ENCODE measurements around the gene PHACTR2.

Gene PHACTR2

GRCh38 chr6:143810745-143811144 is 133.0 kb downstream of the PHACTR2 start:
- H4K20me1 ChIP-seq (ENCODE audit: insufficient read depth, low read length) = no peaks in the 10 kb centered on the region
- H3K27me3 ChIP-seq (replicated peaks; ENCODE audit: insufficient read depth, low read length) = no peaks in the 10 kb centered on the region
- no peaks in the 10 kb centered on the region for H3K9me2 ChIP-seq (replicated peaks; ENCODE audit: insufficient read depth, low read length)
- H3K27ac ChIP-seq (ENCODE audit: low read length) = no peak overlapping the region
- H3K9me3 ChIP-seq (replicated peaks; ENCODE audit: insufficient read depth, low read length) = no peaks in the 10 kb centered on the region
- no peak for TF ChIP-seq EZH2 (optimal IDR thresholded peaks at IDR 0.05; ENCODE audit: low read depth, low read length)
- no peak for TF ChIP-seq EZH2phosphoT487 (IDR thresholded peaks at IDR 0.05; ENCODE audit: low read length)
- TF ChIP-seq CTCF (IDR thresholded peaks at IDR 0.05; ENCODE audit: low read length) = no peak
- H3K79me2 ChIP-seq (ENCODE audit: low read length) = no peaks in the 10 kb centered on the region
- no peaks in the 10 kb centered on the region for H3K4me1 ChIP-seq (ENCODE audit: low read length)
- H3K4me3 ChIP-seq (ENCODE audit: low read length) = no peak overlapping the region
- no peak overlapping the region for H3K9ac ChIP-seq (ENCODE audit: low read length)
- no peak overlapping the region for H3K4me2 ChIP-seq (ENCODE audit: low read depth, low read length)
- no peaks in the 10 kb centered on the region for H3F3A ChIP-seq (ENCODE audit: insufficient read depth, low read length)
- no peaks in the 10 kb centered on the region for H3K36me3 ChIP-seq (replicated peaks; ENCODE audit: insufficient read depth, low read length)
- H2AFZ ChIP-seq (ENCODE audit: low read length) = no peak overlapping the region
- DNase-seq = no peak

- Histone ChIP-seq H3K27me3 (replicated peaks; ENCODE audit: insufficient read depth, low read length) (no peaks in the 10 kb centered on the region), H4K20me1 (ENCODE audit: insufficient read depth, low read length) (no peaks in the 10 kb centered on the region), H3K9ac (ENCODE audit: low read length) (no peak overlapping the region), H3K4me3 (ENCODE audit: low read length) (no peak overlapping the region), H3F3A (ENCODE audit: insufficient read depth, low read length) (no peaks in the 10 kb centered on the region), H2AFZ (ENCODE audit: low read length) (no peak overlapping the region), H3K27ac (ENCODE audit: low read length) (no peak overlapping the region), H3K4me2 (ENCODE audit: low read depth, low read length) (no peak overlapping the region), H3K4me1 (ENCODE audit: low read length) (no peaks in the 10 kb centered on the region), H3K9me3 (replicated peaks; ENCODE audit: insufficient read depth, low read length) (no peaks in the 10 kb centered on the region), H3K79me2 (ENCODE audit: low read length) (no peaks in the 10 kb centered on the region), H3K36me3 (replicated peaks; ENCODE audit: insufficient read depth, low read length) (no peaks in the 10 kb centered on the region), H3K9me2 (replicated peaks; ENCODE audit: insufficient read depth, low read length) (no peaks in the 10 kb centered on the region)
- no peak for DNase-seq
- TF ChIP-seq CTCF (IDR thresholded peaks at IDR 0.05; ENCODE audit: low read length) = no peak
- TF ChIP-seq EZH2phosphoT487 (IDR thresholded peaks at IDR 0.05; ENCODE audit: low read length) = no peak
- TF ChIP-seq EZH2 (optimal IDR thresholded peaks at IDR 0.05; ENCODE audit: low read depth, low read length) = no peak
Observed at GRCh38 chr6:143811501-143812157, 133.9 kb downstream of the PHACTR2 start.

GRCh38 chr6:143817621-143818020 is 139.9 kb downstream of the PHACTR2 start:
- Histone ChIP-seq H3K27me3 (replicated peaks; ENCODE audit: insufficient read depth, low read length) (no peaks in the 10 kb centered on the region), H3K36me3 (replicated peaks; ENCODE audit: insufficient read depth, low read length) (no peaks in the 10 kb centered on the region), H3K79me2 (ENCODE audit: low read length) (no peaks in the 10 kb centered on the region), H3K4me1 (ENCODE audit: low read length) (no peaks in the 10 kb centered on the region), H3K4me2 (ENCODE audit: low read depth, low read length) (no peak overlapping the region), H3K27ac (ENCODE audit: low read length) (no peak overlapping the region), H3K9ac (ENCODE audit: low read length) (no peak overlapping the region), H3K4me3 (ENCODE audit: low read length) (no peak overlapping the region), H3K9me3 (replicated peaks; ENCODE audit: insufficient read depth, low read length) (no peaks in the 10 kb centered on the region), H2AFZ (ENCODE audit: low read length) (no peak overlapping the region), H4K20me1 (ENCODE audit: insufficient read depth, low read length) (no peaks in the 10 kb centered on the region), H3F3A (ENCODE audit: insufficient read depth, low read length) (no peaks in the 10 kb centered on the region), H3K9me2 (replicated peaks; ENCODE audit: insufficient read depth, low read length) (no peaks in the 10 kb centered on the region)
- no peak for DNase-seq
- TF ChIP-seq EZH2phosphoT487 (IDR thresholded peaks at IDR 0.05; ENCODE audit: low read length) (no peak), EZH2 (optimal IDR thresholded peaks at IDR 0.05; ENCODE audit: low read depth, low read length) (no peak), CTCF (IDR thresholded peaks at IDR 0.05; ENCODE audit: low read length) (no peak)

Measured in MM.1S (cell line).